ENCODE data around the gene DCAF6.

Gene DCAF6

GRCh38 chr1:168099337-168099801 lies 162.9 kb downstream of the DCAF6 start:
- no peak overlapping the region for H3K18ac ChIP-seq (ENCODE audit: low read depth in 1 of 2, low read length in 2 of 2)
- no peak overlapping the region for H3K23ac ChIP-seq (ENCODE audit: low read length in 2 of 2)
- H2BK120ac ChIP-seq (ENCODE audit: low read depth, low read length): no peak overlapping the region
- no peaks in the 10 kb centered on the region for H3K27me3 ChIP-seq (ENCODE audit: control insufficient read depth in 1 of 2, insufficient read depth in 1 of 2, low read length in 2 of 2)
- H3K4me1 ChIP-seq (ENCODE audit: control insufficient read depth, insufficient read depth, low read depth, low read length): peaks cover 1% of the 10 kb centered on the region
- DNase-seq: no peak
- H2BK15ac ChIP-seq (ENCODE audit: low read depth, poor library complexity, severe bottlenecking): no peak overlapping the region
- H2AFZ ChIP-seq (ENCODE audit: low read depth, low read length): no peak overlapping the region
- no peaks in the 10 kb centered on the region for H3K9me3 ChIP-seq (ENCODE audit: control insufficient read depth, low read length)
- no peak overlapping the region for H3K27ac ChIP-seq (ENCODE audit: low read length, poor library complexity, severe bottlenecking)
- no peak overlapping the region for H3K9ac ChIP-seq (ENCODE audit: low read length)
- H3K36me3 ChIP-seq (ENCODE audit: control insufficient read depth in 1 of 2, insufficient read depth in 2 of 2, low read depth in 1 of 2, low read length in 2 of 2): peaks cover 22 to 50% of the 10 kb centered on the region in 2 experiments
- no peak overlapping the region for H2BK12ac ChIP-seq (ENCODE audit: low read length in 2 of 2)
- no peak overlapping the region for H4K8ac ChIP-seq (ENCODE audit: low read length)
- no peak overlapping the region for H3K14ac ChIP-seq (ENCODE audit: low read length in 2 of 2)
- H3K4ac ChIP-seq (ENCODE audit: low read depth in 1 of 2, low read length in 2 of 2): no peak overlapping the region
- H2BK5ac ChIP-seq (ENCODE audit: low read depth, low read length, poor library complexity, severe bottlenecking): no peak overlapping the region
- WGBS: 92% methylated on average over 6 of the region's 7 CpGs
- H3K4me2 ChIP-seq (ENCODE audit: low read length, poor library complexity, severe bottlenecking): no peak overlapping the region
- H3K79me1 ChIP-seq (replicated peaks; ENCODE audit: low read length, poor library complexity, severe bottlenecking): peaks cover 9% of the 10 kb centered on the region
- no peak overlapping the region for H2AK5ac ChIP-seq (ENCODE audit: low read length, severe bottlenecking)
- no peak overlapping the region for H4K91ac ChIP-seq (ENCODE audit: low read length)
- H3K4me3 ChIP-seq (ENCODE audit: insufficient read depth in 1 of 2, low read depth in 1 of 2, low read length in 2 of 2): no peak overlapping the region

- Histone ChIP-seq H3K9ac (ENCODE audit: low read length) (no peak overlapping the region), H3K4me1 (ENCODE audit: control insufficient read depth, insufficient read depth, low read depth, low read length) (peaks cover 1% of the 10 kb centered on the region), H2BK5ac (ENCODE audit: low read depth, low read length, poor library complexity, severe bottlenecking) (no peak overlapping the region), H3K4ac (ENCODE audit: low read depth in 1 of 2, low read length in 2 of 2) (no peak overlapping the region), H3K4me3 (ENCODE audit: insufficient read depth in 1 of 2, low read depth in 1 of 2, low read length in 2 of 2) (no peak overlapping the region), H3K36me3 (ENCODE audit: control insufficient read depth in 1 of 2, insufficient read depth in 2 of 2, low read depth in 1 of 2, low read length in 2 of 2) (peaks cover 25 to 53% of the 10 kb centered on the region in 2 experiments), H3K27ac (ENCODE audit: low read length, poor library complexity, severe bottlenecking) (no peak overlapping the region), H3K18ac (ENCODE audit: low read depth in 1 of 2, low read length in 2 of 2) (no peak overlapping the region), H4K91ac (ENCODE audit: low read length) (no peak overlapping the region), H3K23ac (ENCODE audit: low read length in 2 of 2) (no peak overlapping the region), H3K14ac (ENCODE audit: low read length in 2 of 2) (no peak overlapping the region), H2BK12ac (ENCODE audit: low read length in 2 of 2) (no peak overlapping the region), H2AFZ (ENCODE audit: low read depth, low read length) (no peak overlapping the region), H2BK15ac (ENCODE audit: low read depth, poor library complexity, severe bottlenecking) (no peak overlapping the region), H2BK120ac (ENCODE audit: low read depth, low read length) (no peak overlapping the region), H3K9me3 (ENCODE audit: control insufficient read depth, low read length) (no peaks in the 10 kb centered on the region), H3K27me3 (ENCODE audit: control insufficient read depth in 1 of 2, insufficient read depth in 1 of 2, low read length in 2 of 2) (no peaks in the 10 kb centered on the region), H2AK5ac (ENCODE audit: low read length, severe bottlenecking) (no peak overlapping the region), H3K4me2 (ENCODE audit: low read length, poor library complexity, severe bottlenecking) (no peak overlapping the region), H3K79me1 (replicated peaks; ENCODE audit: low read length, poor library complexity, severe bottlenecking) (peaks cover 17% of the 10 kb centered on the region), H4K8ac (ENCODE audit: low read length) (no peak overlapping the region)
- no peak for DNase-seq
- 96% methylated on average over 7 of the region's 7 CpGs for WGBS
Measured at GRCh38 chr1:168100315-168101002, 164.0 kb downstream of the DCAF6 start.

GRCh38 chr1:168101336-168101735 lies 164.9 kb downstream of the DCAF6 start:
- WGBS: 94% methylated on average over 8 of the region's 8 CpGs
- no peak overlapping the region for H3K14ac ChIP-seq (ENCODE audit: low read length in 2 of 2)
- no peak overlapping the region for H4K8ac ChIP-seq (ENCODE audit: low read length)
- H3K4me2 ChIP-seq (ENCODE audit: low read length, poor library complexity, severe bottlenecking): no peak overlapping the region
- H3K79me1 ChIP-seq (replicated peaks; ENCODE audit: low read length, poor library complexity, severe bottlenecking): peaks cover 21% of the 10 kb centered on the region
- H3K27ac ChIP-seq (ENCODE audit: low read length, poor library complexity, severe bottlenecking): no peak overlapping the region
- no peak for DNase-seq
- no peaks in the 10 kb centered on the region for H3K9me3 ChIP-seq (ENCODE audit: control insufficient read depth, low read length)
- peaks cover 22 to 45% of the 10 kb centered on the region in 2 experiments for H3K36me3 ChIP-seq (ENCODE audit: control insufficient read depth in 1 of 2, insufficient read depth in 2 of 2, low read depth in 1 of 2, low read length in 2 of 2)
- H3K18ac ChIP-seq (ENCODE audit: low read depth in 1 of 2, low read length in 2 of 2): no peak overlapping the region
- H4K91ac ChIP-seq (ENCODE audit: low read length): no peak overlapping the region
- H2BK15ac ChIP-seq (ENCODE audit: low read depth, poor library complexity, severe bottlenecking): no peak overlapping the region
- no peak overlapping the region for H3K23ac ChIP-seq (ENCODE audit: low read length in 2 of 2)
- H3K4me3 ChIP-seq (ENCODE audit: insufficient read depth in 1 of 2, low read depth in 1 of 2, low read length in 2 of 2): no peak overlapping the region
- no peak overlapping the region for H2AFZ ChIP-seq (ENCODE audit: low read depth, low read length)
- H3K4me1 ChIP-seq (ENCODE audit: control insufficient read depth, insufficient read depth, low read depth, low read length): peaks cover 1% of the 10 kb centered on the region
- H2BK5ac ChIP-seq (ENCODE audit: low read depth, low read length, poor library complexity, severe bottlenecking): no peak overlapping the region
- H3K9ac ChIP-seq (ENCODE audit: low read length): no peak overlapping the region
- no peak overlapping the region for H2BK120ac ChIP-seq (ENCODE audit: low read depth, low read length)
- no peak overlapping the region for H2BK12ac ChIP-seq (ENCODE audit: low read length in 2 of 2)
- no peak overlapping the region for H3K4ac ChIP-seq (ENCODE audit: low read depth in 1 of 2, low read length in 2 of 2)
- H2AK5ac ChIP-seq (ENCODE audit: low read length, severe bottlenecking): no peak overlapping the region
- no peaks in the 10 kb centered on the region for H3K27me3 ChIP-seq (ENCODE audit: control insufficient read depth in 1 of 2, insufficient read depth in 1 of 2, low read length in 2 of 2)

- Histone ChIP-seq H3K27ac (ENCODE audit: low read length, poor library complexity, severe bottlenecking) (no peak overlapping the region), H3K9ac (ENCODE audit: low read length) (no peak overlapping the region), H3K23ac (ENCODE audit: low read length in 2 of 2) (no peak overlapping the region), H2BK15ac (ENCODE audit: low read depth, poor library complexity, severe bottlenecking) (no peak overlapping the region), H2AFZ (ENCODE audit: low read depth, low read length) (no peak overlapping the region), H3K4me2 (ENCODE audit: low read length, poor library complexity, severe bottlenecking) (no peak overlapping the region), H3K14ac (ENCODE audit: low read length in 2 of 2) (no peak overlapping the region), H3K9me3 (ENCODE audit: control insufficient read depth, low read length) (no peaks in the 10 kb centered on the region), H3K27me3 (ENCODE audit: control insufficient read depth in 1 of 2, insufficient read depth in 1 of 2, low read length in 2 of 2) (no peaks in the 10 kb centered on the region), H2AK5ac (ENCODE audit: low read length, severe bottlenecking) (no peak overlapping the region), H2BK12ac (ENCODE audit: low read length in 2 of 2) (no peak overlapping the region), H3K79me1 (replicated peaks; ENCODE audit: low read length, poor library complexity, severe bottlenecking) (peaks cover 25% of the 10 kb centered on the region), H3K4me3 (ENCODE audit: insufficient read depth in 1 of 2, low read depth in 1 of 2, low read length in 2 of 2) (no peak overlapping the region), H4K8ac (ENCODE audit: low read length) (no peak overlapping the region), H2BK120ac (ENCODE audit: low read depth, low read length) (no peak overlapping the region), H3K4ac (ENCODE audit: low read depth in 1 of 2, low read length in 2 of 2) (no peak overlapping the region), H2BK5ac (ENCODE audit: low read depth, low read length, poor library complexity, severe bottlenecking) (no peak overlapping the region), H3K36me3 (ENCODE audit: control insufficient read depth in 1 of 2, insufficient read depth in 2 of 2, low read depth in 1 of 2, low read length in 2 of 2) (peaks cover 15 to 35% of the 10 kb centered on the region in 2 experiments), H3K4me1 (ENCODE audit: control insufficient read depth, insufficient read depth, low read depth, low read length) (peaks cover 1% of the 10 kb centered on the region), H4K91ac (ENCODE audit: low read length) (no peak overlapping the region), H3K18ac (ENCODE audit: low read depth in 1 of 2, low read length in 2 of 2) (no peak overlapping the region)
- DNase-seq: no peak
- WGBS: 78% methylated on average over 1 of the region's 1 CpG
Measured at GRCh38 chr1:168102487-168102886, 166.0 kb downstream of the DCAF6 start.
